Activated CD8-positive, alpha-beta memory T cell treated with anti-CD3 and anti-CD28 coated beads for 1 hour (primary cell): ENCODE data around the gene BNC2.

Experiments used
- DNase-seq, 2 donors: peaks; one replicate each; pipeline ENCODE4 v3.0.0-alpha.2; 2020; ENCODE audit warnings: low read depth in 1 of 2; ENCODE audit errors: extremely low read depth in 1 of 2

Gene BNC2

DNA sequence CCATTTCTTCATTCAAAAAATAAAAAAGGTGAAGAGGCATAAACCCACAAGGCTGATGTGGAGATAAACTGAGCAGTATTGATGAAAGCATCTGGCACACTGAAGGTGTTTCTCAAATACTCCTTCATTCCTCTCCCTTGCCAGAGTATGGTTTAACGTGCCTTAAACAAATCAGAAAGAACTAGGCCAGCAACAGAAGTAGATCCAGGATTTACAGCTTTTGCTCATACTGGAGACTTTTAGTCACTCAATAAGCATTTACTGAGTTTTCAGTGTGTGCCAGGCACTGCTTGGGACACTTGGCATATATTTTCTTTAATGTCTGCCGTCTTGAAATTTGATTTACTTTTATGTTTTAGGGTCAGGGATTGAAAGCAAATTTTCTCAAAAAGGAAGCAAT lies 53.0 kb downstream of the BNC2 start:
- DNase-seq, result no peak

DNA sequence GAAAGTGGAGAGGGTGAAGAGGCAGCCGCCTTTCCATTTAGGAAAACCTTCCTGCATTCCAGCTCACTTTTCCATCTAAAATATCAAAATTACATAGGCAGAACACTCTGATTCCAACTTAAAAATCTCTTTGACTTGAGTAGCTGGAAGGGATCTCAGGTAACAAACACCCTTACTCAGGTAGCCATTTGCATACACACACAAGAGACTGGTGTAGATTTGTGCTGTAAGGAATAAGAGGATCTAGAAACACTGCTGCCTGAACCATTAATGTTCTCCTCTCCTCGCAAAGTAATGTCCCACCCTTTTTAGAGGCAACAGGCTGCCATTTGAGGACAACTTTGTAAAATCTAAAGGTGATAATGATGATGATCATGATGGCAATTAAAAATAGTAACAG lies 53.5 kb downstream of the BNC2 start:
- no peak for DNase-seq

- DNase-seq, result no peak
These were observed 54.5 kb downstream of the BNC2 start for GRCh38 chr9:16816011-16816410.

DNA sequence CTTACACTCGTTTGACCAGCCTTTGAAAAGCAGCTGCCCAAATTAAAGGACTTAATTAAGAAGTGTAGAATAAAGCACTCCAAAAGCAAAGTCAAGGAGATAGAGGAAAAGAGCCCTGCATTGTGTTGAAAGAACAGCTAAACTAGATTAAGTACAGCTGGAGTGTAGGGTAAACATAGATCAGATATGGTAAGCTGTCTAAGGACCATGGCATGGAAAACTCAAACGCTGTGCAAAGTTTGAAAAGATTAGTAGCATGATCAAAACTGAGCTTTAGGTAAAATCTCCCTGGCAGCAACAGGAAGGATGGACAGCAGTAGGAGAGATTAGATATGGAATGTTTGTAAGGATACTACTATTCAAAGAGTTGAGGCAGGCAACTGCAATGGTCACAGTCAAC lies 55.4 kb downstream of the BNC2 start:
- no peak for DNase-seq

DNA sequence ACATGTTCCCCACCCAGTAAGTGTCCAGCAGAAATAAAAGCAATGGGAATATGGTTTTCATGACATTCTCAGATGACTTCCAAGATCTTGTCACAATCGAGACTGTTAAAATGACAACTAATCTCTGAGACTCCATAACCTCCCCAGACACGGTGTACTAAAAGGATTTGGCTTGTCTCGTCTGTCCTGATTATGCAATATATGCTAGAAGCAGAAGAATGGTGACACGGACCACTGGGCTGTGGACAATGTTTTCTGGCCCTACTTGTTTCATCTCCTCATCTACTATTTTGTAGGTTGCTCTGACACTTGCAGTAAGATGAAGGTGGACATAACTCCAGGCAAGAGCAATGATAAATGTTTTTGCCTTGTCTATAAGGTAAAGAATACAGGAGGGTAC lies 56.6 kb downstream of the BNC2 start:
- no peak for DNase-seq

- DNase-seq, result no peak
These were observed 58.3 kb downstream of the BNC2 start for GRCh38 chr9:16811987-16812685.

DNA sequence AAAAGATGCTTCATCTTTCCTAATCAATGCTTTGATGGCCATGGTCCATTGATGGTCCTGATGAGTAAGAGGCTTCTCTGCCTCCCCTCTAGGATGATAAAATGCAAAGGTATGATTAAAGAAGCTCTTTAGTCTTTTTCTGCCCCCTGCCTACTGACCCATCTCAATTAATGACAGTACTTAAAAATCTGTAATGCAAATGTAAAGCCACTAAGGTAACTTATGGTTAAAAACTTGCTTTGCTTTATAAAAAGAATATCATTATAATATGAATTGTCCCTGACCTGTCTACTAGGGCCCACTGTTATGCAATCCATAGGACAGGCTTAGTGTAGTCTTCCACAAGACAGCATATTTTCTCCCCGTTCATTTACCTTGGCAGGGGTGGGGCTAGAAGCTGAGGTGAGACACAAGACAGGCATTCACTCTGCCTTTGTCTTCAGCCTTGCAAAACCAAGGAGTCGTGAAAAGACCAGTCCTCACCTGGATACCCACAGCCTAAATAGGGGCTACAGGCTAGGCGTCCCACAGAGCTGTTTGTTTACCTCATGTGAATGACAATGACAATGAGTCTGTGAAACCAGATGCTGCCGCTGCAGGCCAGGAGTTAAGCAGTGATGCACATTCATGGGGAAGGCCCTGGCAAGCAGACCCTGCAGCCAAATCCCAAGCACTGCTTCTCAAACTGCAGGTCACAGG lies 60.4 kb downstream of the BNC2 start:
- DNase-seq, result no peak

DNA sequence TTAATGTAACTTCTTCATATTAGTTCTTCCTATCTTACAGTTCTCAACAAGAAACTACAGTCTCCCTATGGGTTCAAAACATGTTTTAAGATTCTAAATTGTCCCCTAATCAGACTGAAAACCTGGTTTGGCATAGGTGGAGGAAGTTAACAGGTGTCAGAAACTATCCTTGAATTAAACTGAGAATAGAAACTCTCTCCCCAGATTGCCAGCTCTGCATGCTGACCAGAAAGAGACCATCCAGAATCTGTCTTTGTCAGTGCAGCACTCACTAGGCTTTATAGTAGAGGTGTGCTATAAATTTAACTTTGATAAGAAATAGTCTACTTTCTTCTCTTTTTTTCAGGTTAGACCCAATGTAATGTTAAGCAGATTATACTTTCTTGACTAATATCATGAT lies 63.8 kb downstream of the BNC2 start:
- no peak for DNase-seq

DNA sequence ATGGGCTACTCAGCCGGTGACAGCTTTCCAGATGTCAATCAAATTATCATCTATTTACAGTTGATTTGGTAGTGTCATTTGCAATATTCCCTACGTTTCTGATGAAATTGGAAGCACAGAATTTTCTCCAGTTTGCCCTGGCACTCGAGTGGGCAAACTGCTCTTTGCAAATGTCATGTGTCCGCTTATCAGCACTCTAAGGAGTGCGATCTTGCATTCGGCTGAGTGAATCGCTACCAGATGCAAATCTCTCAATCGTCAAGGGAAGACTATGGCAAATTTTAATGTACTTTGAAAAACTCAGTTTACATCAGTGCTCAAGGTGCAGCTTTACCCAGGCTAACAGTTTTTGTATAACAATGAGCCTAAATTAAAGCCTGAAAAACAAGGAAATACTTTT lies 66.8 kb downstream of the BNC2 start:
- no peak for DNase-seq

GRCh38 chr9:16801871-16802466 lies 68.5 kb downstream of the BNC2 start:
- DNase-seq, result no peak

DNA sequence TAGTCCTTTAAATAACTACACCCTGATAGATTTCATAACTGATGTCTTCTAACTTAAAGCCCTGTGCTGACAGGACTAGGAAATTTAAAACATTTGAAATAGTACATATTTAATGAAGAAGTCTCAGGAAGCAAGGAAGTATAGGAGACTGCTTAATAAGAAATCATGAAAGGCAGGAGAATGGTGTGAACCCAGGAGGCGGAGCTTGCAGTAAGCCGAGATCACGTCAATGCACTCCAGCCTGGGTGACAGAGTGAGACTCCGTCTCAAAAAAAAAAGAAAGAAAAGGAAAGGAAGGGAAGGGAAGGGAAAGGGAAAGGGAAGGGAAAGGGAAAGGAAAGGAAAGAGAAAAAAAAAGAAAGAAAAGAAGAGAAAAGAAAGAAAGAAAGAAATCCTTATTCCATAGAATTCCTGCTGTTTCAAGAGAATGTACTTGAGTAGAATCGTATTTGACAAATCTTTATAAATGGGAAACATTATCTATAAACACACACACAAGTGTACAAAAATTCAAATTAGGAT lies 74.1 kb downstream of the BNC2 start:
- DNase-seq, result no peak

DNA sequence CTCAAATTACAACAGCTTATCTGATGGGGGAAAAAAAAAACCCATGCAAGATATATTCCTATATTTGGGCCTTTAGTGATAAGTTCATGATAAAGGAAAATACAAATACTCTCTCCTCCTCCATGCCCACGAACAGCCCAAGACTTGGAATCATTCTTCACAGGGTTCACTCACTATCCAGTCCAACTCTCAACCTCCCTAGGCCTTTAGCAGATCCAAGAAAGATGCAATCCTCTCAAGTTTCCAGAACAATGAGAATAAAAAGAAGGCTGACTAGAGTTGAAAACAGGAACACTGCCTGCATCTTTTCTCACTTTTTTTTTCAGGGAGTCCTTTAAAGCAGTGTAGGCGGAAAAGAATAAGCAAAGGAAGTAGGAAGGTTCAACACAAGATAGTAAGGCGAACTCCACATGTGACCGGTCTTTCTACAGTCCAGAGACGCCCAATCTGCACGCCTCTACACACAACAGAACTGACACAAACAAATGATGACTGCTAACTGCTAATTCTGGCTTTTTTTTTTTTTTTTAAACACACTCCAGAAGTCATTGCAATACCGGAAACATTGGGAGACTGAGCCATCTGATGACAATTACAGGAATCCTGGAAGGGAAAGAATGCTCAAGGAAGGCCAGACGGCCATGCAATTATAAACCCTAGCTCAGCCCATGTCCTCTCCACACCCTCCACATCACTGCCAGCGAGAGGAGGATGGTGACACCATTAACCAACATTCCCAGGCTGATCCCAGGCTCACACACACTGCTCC lies 75.4 kb downstream of the BNC2 start:
- no peak for DNase-seq

- DNase-seq, result no peak
These were observed 76.4 kb downstream of the BNC2 start for GRCh38 chr9:16794103-16794502.

DNA sequence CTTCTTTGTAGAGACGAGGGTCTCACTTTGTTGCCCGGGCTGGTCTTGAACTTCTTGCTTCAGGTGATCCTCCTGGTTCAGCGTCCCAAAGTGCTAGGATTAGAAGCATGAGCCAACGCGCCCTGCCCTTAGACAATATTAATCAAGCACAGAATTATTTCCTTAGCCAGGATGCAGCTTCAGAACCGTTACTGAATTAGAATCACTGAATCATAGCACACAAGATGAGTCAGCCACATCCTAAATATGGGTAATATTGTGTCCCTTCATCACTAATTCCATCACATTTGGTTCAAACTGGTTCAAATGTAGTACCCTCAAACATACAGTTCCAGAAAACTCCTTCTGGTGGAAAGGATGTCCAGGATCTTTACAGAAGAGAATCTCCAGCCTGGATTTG lies 82.7 kb downstream of the BNC2 start:
- no peak for DNase-seq

DNA sequence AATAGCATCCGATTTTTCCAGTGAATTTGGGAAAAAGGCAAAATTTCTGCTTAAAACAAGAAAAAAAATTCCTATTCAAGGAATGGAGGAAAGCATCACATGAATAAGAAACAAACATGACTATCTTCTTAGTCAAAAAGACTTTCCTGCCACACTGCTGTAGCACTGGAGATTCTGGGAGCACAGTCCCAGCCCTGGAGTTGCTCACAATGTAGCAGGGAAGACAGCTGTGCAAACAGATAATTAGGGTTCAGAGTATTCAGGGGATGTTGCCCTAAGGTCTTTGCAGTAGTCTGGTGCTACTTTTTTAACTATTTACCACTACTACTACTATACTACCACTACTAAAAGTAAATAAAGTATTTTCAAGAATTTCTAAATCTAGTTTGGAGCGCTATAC lies 86.5 kb downstream of the BNC2 start:
- no peak for DNase-seq

GRCh38 chr9:16782490-16782889 lies 88.0 kb downstream of the BNC2 start:
- DNase-seq, result no peak

- no peak for DNase-seq
These were observed 95.1 kb downstream of the BNC2 start for GRCh38 chr9:16775330-16775729.

- DNase-seq, result no peak
These were observed 96.9 kb downstream of the BNC2 start for GRCh38 chr9:16773617-16774016.

- no peak for DNase-seq
These were observed 97.4 kb downstream of the BNC2 start for GRCh38 chr9:16773116-16773515.

GRCh38 chr9:16771356-16771755 lies 99.1 kb downstream of the BNC2 start:
- no peak for DNase-seq

DNA sequence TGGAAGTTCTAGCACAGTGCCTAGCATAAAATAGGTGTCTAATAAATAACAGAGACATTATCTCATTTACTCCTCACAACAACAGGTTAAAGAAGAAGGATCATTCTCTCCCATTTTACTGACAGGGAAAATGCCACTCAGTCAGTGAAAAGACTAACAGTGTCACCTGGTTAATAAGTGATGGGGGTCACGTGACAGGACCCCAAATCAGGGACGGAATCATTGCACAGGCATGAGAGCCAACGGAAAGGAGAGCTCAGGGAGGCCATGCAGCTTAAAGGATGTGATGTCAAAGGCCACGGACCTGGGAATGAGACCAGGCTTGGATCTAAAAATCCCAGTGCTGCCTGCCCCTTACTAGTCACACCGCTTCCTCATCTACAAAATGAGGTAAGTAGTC lies 101.2 kb downstream of the BNC2 start:
- no peak for DNase-seq
